HG02610 (cell line): ENCODE data around the gene DDX41.

Source experiments
- ATAC-seq: cut with Tn5 transposase; IDR thresholded peaks from one replicate; pipeline ENCODE4 v1.9.1; 2021; ENCODE audit warnings: mild to moderate bottlenecking, moderate library complexity; ENCODE audit not compliant: unreplicated experiment

DDX41 gene

DNA sequence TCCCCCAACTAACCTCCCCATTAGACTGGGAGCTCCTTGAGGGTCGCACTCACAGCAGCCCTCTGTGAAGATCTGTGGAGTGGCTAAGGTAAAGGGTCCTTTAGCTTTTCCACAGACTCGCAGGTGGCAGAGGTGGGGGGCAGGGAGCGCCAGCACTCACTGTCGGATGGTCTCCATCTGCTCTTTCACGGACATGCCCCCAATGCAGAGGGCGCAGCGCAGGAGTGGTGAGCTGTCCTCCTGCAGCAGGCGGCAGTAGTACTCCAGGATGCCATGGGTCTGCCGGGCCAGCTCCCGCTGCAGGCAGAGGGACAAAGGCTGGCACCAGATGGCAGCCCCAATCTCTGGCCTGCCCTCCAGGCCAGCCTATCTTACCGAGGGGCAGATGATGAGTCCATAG is 2.2 kb downstream of the DDX41 start:
- ATAC-seq = no peak

GRCh38 chr5:177513500-177513899 is 3.3 kb downstream of the DDX41 start:
- no peak for ATAC-seq

DNA sequence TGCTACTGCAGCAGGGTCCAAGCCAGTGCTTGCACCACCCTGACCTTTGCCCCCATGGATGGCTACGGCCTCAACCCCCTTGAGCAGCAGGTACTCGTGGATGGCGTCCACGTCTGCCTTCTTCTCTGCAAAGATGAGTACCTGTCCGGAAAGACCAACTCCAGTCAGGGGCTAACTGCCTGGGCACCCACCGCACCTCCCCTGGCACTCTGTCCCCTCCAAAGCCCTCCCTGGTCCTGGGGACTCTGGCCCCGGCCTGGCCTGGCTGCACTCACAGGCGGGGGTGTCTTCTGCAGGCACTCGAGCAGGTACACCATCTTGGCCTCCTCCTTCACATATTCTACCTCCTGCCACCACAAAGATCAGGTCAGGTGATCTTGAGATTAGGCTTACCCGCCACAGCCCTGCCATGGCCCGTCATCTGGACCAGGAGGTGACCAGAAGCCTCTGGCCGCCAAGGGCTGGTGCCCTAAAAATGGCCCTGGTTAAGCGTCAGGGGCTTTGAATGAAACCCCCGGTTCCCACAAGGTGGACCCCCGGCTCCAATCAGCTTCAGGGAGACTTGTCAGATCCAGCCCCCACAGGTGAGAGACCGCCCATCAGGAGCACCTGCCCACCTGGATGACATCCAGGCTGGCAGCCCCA is 3.9 kb downstream of the DDX41 start:
- ATAC-seq = no peak

- no peak for ATAC-seq
These were observed 4.7 kb downstream of the DDX41 start for GRCh38 chr5:177511796-177512675.

DNA sequence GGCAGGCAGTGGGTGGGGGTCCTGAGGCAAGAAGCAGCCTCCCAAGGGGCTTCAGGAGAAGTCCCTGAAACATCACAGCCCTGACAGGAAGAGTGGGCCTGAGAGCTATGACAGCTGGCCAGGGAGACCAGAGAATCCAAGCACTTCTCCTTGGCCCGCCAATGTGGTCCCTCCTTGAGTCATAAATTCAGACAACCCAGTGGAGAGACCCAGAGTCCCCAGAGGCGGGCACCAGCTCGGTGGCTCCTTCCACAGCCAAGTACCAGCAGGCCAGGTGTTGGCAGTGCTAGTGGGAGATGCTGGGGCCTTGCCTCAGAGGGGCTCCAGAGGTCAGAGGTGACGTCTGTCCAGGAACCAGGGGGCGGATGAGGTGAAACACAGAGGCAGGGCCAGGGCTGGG is 5.6 kb downstream of the DDX41 start:
- ATAC-seq = no peak

DNA sequence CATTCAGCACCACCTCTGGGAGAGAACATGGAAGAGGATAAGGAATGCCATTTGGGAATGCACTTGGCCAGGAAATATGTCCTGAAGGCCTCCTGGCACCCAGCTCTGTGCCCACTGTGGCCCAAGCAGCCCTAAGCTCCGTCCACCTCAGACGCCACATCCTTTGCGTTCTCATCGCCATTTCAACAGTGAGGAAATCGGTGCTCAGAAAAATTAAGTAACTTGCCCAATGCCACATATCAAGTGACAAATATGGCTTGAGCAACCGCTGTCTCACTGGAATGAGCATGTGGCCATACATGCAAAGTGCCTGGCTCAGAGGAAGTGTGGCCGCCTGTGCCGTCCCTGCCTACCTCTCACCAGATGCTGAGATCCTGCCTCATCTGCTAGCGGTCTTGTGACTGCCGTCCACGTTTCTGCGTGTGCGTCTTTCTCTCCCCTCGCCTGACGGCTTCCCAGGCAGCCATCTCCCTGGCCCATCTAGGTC is 6.2 kb downstream of the DDX41 start:
- ATAC-seq = peak; percentile 33

GRCh38 chr5:177509991-177510566 is 6.7 kb downstream of the DDX41 start:
- ATAC-seq = no peak

- ATAC-seq = no peak
These were observed 7.3 kb downstream of the DDX41 start, which contains the start of gene DOK3 for GRCh38 chr5:177509381-177509951. Gene DOK3 (minus strand): TSS chr5:177509826. CDS start chr5:177509540, 286 bp downstream.

GRCh38 chr5:177508837-177509236 is 7.9 kb downstream of the DDX41 start:
- ATAC-seq = no peak

GRCh38 chr5:177508221-177508611 is 8.5 kb downstream of the DDX41 start:
- no peak for ATAC-seq

DNA sequence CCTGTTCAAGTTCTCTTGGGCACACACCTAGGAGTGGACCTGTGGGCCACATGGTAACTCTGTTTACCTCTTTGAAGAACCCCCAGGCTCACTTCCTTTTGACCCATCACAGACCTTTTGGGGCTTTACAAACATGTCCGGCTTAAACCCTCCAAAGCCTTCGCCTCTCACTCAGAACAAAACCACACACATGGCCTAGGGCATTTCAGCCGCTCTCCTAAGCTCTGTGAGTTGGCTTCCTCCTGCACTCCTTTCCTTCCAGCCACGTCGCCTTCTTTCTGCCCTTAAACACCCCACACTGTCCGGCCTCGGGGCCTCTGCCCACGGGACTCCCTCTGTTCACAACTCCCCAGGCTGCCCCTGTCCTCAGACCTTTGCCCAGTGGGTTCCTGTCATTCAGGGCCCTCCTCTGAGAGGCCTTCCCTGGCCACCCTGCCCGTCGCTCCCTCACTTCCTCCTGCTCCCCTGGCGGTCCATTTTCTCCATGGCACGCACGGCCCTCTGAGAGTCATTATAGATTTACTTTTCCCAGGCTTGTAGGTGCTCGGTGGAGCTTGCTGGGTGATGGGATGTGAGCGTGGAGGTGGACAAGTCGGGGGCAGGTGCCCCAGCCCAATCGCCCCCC is 9.1 kb downstream of the DDX41 start:
- ATAC-seq = no peak

DNA sequence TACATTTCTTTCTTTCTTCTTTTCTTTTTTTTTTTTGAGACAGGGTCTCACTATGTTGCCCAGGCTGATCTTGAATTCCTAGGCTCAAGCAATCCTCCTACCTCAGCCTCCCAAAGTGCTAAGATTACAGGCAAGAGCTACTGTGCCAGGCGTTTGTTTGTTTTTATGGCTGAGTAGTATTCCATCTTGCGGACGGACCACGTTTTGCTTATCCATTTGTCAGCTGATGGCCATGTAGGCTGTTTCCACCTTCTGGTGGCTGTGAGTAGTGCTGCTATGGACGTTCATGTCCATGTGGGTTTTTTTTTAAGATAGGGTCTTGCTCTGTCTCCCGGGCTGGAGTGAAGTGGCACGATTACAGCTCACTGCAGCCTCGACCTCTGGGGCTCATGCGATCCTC is 9.6 kb downstream of the DDX41 start:
- no peak for ATAC-seq

- ATAC-seq = no peak
These were observed 11.7 kb downstream of the DDX41 start for GRCh38 chr5:177505075-177505474.

DNA sequence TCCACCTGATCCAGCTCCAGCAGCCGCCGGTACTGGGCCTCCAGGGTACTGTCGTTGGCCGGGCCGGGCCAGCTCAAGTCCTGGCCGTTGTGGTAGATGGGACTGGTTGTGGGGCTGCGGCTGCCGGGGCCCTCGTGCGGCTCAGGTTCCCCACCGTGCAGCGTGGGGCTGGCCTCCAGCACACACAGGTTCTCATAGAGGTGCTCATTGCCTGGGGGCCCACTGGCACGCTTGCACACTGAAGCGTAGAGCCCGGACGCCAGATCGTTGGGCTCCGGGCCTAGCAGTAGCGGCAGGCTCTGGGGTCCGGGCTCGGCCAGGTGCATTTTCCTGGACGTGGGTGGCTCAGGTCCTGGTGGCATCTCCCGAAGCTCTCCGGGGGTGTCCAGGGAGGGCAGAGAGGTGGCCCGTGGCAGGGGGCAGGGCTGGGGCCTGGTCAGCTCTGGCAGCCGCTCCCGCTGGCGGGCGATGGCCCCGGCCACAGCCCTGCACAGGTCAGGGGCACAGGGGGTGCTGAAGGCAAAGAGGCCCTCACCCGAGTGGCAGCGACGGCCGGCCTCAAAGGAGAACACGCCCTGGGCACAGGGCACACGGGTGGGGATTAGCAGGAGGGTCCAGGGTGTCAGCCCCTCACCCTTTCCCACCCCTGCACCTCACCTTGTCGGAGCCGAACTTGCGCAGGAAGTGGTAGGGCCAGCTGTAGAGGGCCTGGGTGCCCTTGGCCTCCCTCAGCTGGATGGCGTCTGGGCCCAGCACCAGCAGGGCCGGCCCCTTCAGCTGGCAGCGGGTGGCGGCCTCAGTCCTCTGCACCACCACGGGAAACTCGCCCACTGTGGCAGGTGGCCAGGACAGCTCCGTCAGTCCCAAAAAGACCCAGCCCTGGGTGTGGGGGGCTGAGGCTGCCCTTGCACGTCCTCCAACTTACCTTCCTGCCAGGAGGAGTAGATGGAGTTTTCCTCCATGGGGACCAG is 12.4 kb downstream of the DDX41 start:
- ATAC-seq = no peak

DNA sequence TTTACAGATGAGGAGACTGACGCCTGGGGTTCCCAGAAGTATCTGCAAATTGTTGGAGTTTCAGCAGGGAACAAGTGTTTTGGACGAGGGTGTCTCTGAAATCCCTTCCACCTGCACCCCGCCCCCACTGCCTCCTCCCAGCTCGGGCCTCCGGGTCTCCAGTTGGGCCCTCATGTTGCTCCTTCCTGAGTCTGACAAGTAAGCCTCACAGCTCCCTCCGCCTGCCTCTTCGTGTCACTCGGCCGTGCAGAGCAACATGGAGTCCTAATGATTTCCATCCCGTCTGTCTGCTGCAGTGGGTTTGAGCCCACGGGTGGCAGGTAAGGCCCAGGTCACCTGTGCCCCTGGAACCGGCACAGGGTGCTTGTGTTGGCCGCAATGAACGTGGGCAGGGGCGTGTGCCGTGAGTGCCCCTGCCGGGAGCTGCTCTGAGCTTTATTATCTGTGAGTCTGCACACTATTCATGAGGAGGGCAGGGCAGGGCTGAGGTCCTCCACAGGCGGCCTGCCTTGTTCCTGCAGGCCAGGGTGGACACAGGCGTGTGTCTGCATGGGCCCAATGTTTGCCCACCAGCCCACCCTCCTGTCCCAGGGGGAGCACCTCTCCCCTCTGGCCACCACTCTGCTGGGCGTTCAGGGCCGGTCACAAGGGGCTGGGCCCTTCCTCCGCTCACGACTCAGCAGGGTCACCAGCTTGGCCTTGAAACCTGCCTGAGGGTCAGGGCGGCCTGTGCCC is 13.2 kb downstream of the DDX41 start:
- ATAC-seq = no peak

GRCh38 chr5:177502886-177503285 is 13.9 kb downstream of the DDX41 start:
- ATAC-seq = no peak

DNA sequence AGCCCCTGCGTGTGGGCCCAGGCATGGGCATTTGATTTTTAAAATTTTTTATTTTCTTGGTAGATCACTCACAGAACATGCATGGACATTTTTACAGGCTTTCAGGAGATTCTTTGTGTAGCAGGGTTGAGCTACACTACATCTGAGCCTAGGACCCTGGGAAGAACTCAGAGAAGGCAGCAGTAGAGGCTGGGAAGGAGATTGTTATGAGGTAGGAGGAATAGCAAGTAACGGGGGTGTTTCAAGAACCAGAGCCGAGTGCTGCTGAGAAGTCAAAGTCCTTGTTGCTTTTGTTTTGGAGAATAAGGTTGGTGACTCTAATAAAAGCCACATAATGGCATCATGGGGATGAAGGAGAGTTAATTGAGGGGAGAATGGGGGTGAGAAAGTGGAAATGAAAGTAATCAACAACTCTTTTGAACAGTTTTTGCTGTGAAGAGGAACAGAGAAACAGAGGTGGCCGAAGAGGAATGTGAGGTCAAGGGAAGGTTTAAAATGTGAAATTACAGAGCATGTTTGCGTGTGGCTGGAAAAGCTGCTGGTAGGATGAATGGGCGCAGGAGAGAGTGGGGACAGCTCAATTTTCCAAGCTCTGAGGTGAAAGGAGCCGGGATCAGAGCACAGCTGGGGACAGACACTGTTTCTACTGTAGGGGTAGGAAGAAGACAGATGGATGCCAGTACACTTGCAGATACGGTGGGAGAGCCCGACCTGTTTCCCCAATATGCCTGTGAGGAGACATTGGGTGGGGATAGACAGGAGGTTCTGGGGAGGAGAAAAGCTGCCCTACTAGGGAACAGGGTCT is 14.7 kb downstream of the DDX41 start:
- no peak for ATAC-seq
